GM12878 (cell line): ENCODE data around the gene LRRC3C. TPM values are rescaled to one million over a fixed set of nuclear protein-coding genes. Genes with fewer than 3 reads are reported as not detected.

Experiments
- ATAC-seq: fragments of 200-7000 bp; cut with Tn5 transposase; 3 replicates; pipeline ENCODE4 v1.9.1; 2020; ENCODE audit warnings: mild to moderate bottlenecking, moderate library complexity
- BruUV-seq: library from RNA; stranded (reverse); fragments of 400-500 nt; replicated peaks from 2 replicates; lab custom pipeline; 2021; lab: Mats Ljungman, UMichigan
- CTCF ChIA-PET: fragments of 300-600 bp; sonication (Branson Sonifier 250); formaldehyde crosslinking; extraction: SDS; loops from one replicate; lab custom pipeline; 2021; ENCODE audit warnings: inconsistent platforms; lab: Yijun Ruan, JAX
- POLR2A ChIA-PET: fragments of 350-600 bp; formaldehyde crosslinking; extraction: SDS; loops from one replicate; lab custom pipeline; 2021; ENCODE audit warnings: inconsistent platforms; lab: Charles Lee
- RAD21 ChIA-PET: fragments of 300-600 bp; sonication (Branson Sonifier 250); formaldehyde crosslinking; loops from one replicate; lab custom pipeline; 2023; ENCODE audit warnings: antibody characterized with exemption; ENCODE audit not compliant: unreplicated experiment; lab: Charles Lee
- SMC1A ChIA-PET: fragments of 300-600 bp; sonication (Branson Sonifier 250); formaldehyde crosslinking; loops from one replicate; lab custom pipeline; 2023; ENCODE audit not compliant: unreplicated experiment, uncharacterized antibody; lab: Charles Lee
- DNase-seq: peaks from one replicate; pipeline ENCODE4 v3.0.0-alpha.2; 2011; ENCODE audit warnings: low read depth, low spot score
- FAIRE-seq: peaks from 3 replicates; lab custom pipeline; 2011; peaks lifted over from hg19 to GRCh38; lab: Jason Lieb, UNC
- H2AFZ ChIP-seq: 2 replicates; pipeline ENCODE4 v1.6.0; 2011; ENCODE audit warnings: low read depth, low read length, control low read depth; ENCODE audit not compliant: control insufficient read depth
- H3K27ac ChIP-seq: 2 replicates; pipeline ENCODE4 v1.5.1; 2011; ENCODE audit warnings: control low read depth; ENCODE audit not compliant: control insufficient read depth, insufficient read depth
- H3K27me3 ChIP-seq, 2 experiments: replicated peaks in 1 of 2; 2 replicates each; pipeline versions ENCODE4 v1.6.0 to v1.6.1; 2011; ENCODE audit warnings: low read length in 1 of 2; ENCODE audit not compliant: control insufficient read depth in 2 of 2, insufficient read depth in 2 of 2
- H3K36me3 ChIP-seq, 2 experiments: 2 replicates each; pipeline ENCODE4 v1.5.1; 2011; ENCODE audit warnings: low read length in 1 of 2; ENCODE audit not compliant: control insufficient read depth in 2 of 2, insufficient read depth in 2 of 2
- H3K4me1 ChIP-seq: 2 replicates; pipeline ENCODE4 v1.6.1; 2011; ENCODE audit warnings: mild to moderate bottlenecking, low read length, moderate library complexity, mixed read lengths; ENCODE audit not compliant: control insufficient read depth, insufficient read depth
- H3K4me2 ChIP-seq: 2 replicates; pipeline ENCODE4 v1.6.0; 2011; ENCODE audit warnings: control low read depth; ENCODE audit not compliant: control insufficient read depth, insufficient read depth
- H3K4me3 ChIP-seq: fragments of 200-600 bp; sonication (generic); 2 replicates; pipeline ENCODE4 v1.5.1; 2016
- H3K79me2 ChIP-seq: 2 replicates; pipeline ENCODE4 v1.6.0; 2011; ENCODE audit warnings: low read length; ENCODE audit not compliant: control insufficient read depth, insufficient read depth
- H3K9ac ChIP-seq: 2 replicates; pipeline ENCODE4 v1.8.0; 2011; ENCODE audit warnings: low read length, control low read depth, mixed read lengths; ENCODE audit not compliant: control insufficient read depth, insufficient read depth
- H3K9me3 ChIP-seq: replicated peaks from 3 replicates; pipeline ENCODE4 v1.5.1; 2011; ENCODE audit warnings: mild to moderate bottlenecking, low read length; ENCODE audit not compliant: control insufficient read depth, insufficient read depth
- H4K20me1 ChIP-seq: 2 replicates; pipeline ENCODE4 v1.6.0; 2011; ENCODE audit not compliant: control insufficient read depth, insufficient read depth
- BMI1 ChIP-seq: fragments of 450-650 bp; IDR thresholded peaks from 2 replicates; pipeline ENCODE4 v1.6.1; 2016; ENCODE audit warnings: mild to moderate bottlenecking, moderate library complexity, borderline replicate concordance
- CEBPB ChIP-seq, 2 experiments: fragments of 150-350 bp in 1 of 2; IDR thresholded peaks; 2 replicates each; pipeline ENCODE4 v1.6.1; 2012 to 2014; ENCODE audit warnings: low read depth in 2 of 2, low read length in 2 of 2, borderline replicate concordance in 1 of 2, inconsistent platforms in 1 of 2
- CHD4 ChIP-seq: fragments of 200-600 bp; sonication (generic); IDR thresholded peaks from 2 replicates; pipeline ENCODE4 v1.6.1; 2016; ENCODE audit warnings: mild to moderate bottlenecking
- EZH2 ChIP-seq: IDR thresholded peaks from 2 replicates; pipeline ENCODE4 v1.6.1; 2012; ENCODE audit warnings: low read depth, mild to moderate bottlenecking, control low read depth, inconsistent platforms, low read length, borderline replicate concordance; ENCODE audit not compliant: control insufficient read depth
- JUNB ChIP-seq: IDR thresholded peaks from 2 replicates; pipeline ENCODE4 v1.6.1; 2016; ENCODE audit warnings: antibody characterized with exemption, mild to moderate bottlenecking
- MEF2A ChIP-seq: IDR thresholded peaks from 2 replicates; pipeline ENCODE4 v1.6.1; 2011; ENCODE audit warnings: low read depth, mild to moderate bottlenecking, low read length, moderate library complexity; ENCODE audit not compliant: insufficient read depth
- MYC ChIP-seq: IDR thresholded peaks from 2 replicates; pipeline ENCODE4 v1.6.1; 2011; ENCODE audit warnings: mild to moderate bottlenecking, low read length, moderate library complexity, inconsistent platforms; ENCODE audit not compliant: insufficient read depth, insufficient replicate concordance, insufficient read length, severe bottlenecking
- NFIC ChIP-seq: IDR thresholded peaks from 2 replicates; pipeline ENCODE4 v1.6.1; 2012; ENCODE audit warnings: low read depth, mild to moderate bottlenecking, inconsistent platforms, low read length, moderate library complexity
- NR2C1 ChIP-seq: fragments of 450-650 bp; IDR thresholded peaks from 2 replicates; pipeline ENCODE4 v1.6.1; 2017; ENCODE audit warnings: antibody characterized with exemption, mild to moderate bottlenecking, moderate library complexity
- POLR2AphosphoS5 ChIP-seq: IDR thresholded peaks from 2 replicates; pipeline ENCODE4 v1.6.1; 2011; ENCODE audit warnings: mild to moderate bottlenecking, low read length, inconsistent platforms
- RB1 ChIP-seq: fragments of 450-650 bp; formaldehyde crosslinking; IDR thresholded peaks from 2 replicates; pipeline ENCODE4 v1.6.1; 2017; ENCODE audit warnings: mild to moderate bottlenecking, borderline replicate concordance
- RBBP5 ChIP-seq: fragments of 200-600 bp; sonication (generic); conservative IDR thresholded peaks from 2 replicates; pipeline ENCODE4 v1.6.1; 2016
- RELA ChIP-seq: fragments of 450-650 bp; IDR thresholded peaks from 2 replicates; pipeline ENCODE4 v1.8.0; 2014; ENCODE audit warnings: borderline replicate concordance; ENCODE audit not compliant: partially characterized antibody
- SMAD1 ChIP-seq: fragments of 450-650 bp; IDR thresholded peaks from 2 replicates; pipeline ENCODE4 v1.6.1; 2018; ENCODE audit warnings: mild to moderate bottlenecking, low read depth; ENCODE audit not compliant: partially characterized antibody
- SMC3 ChIP-seq: IDR thresholded peaks from 2 replicates; pipeline ENCODE4 v1.6.1; 2011; ENCODE audit warnings: low read length, improper control_type of control experiment, borderline replicate concordance
- SRF ChIP-seq, 2 experiments: IDR thresholded peaks; 2 replicates each; pipeline ENCODE4 v1.6.1; 2011; ENCODE audit warnings: low read depth in 2 of 2, low read length in 2 of 2, mild to moderate bottlenecking in 1 of 2, moderate library complexity in 1 of 2
- TCF7 ChIP-seq: IDR thresholded peaks from 2 replicates; pipeline ENCODE4 v1.6.1; 2014; ENCODE audit warnings: antibody characterized with exemption, borderline replicate concordance
- YY1 ChIP-seq: IDR thresholded peaks from 2 replicates; pipeline ENCODE4 v1.6.1; 2011; ENCODE audit warnings: low read depth, mild to moderate bottlenecking, low read length
- ZNF24 ChIP-seq: fragments of 450-650 bp; IDR thresholded peaks from 2 replicates; pipeline ENCODE4 v1.6.1; 2017; ENCODE audit warnings: antibody characterized with exemption, mild to moderate bottlenecking
- ZZZ3 ChIP-seq: IDR thresholded peaks from 2 replicates; pipeline ENCODE4 v1.6.1; 2011; ENCODE audit warnings: low read depth; ENCODE audit not compliant: control insufficient read depth, insufficient read length
- WGBS: methylation state at CpG from one replicate; pipeline ENCODE4 v1.1.6; 2016; ENCODE audit warnings: low lambda C conversion rate; ENCODE audit not compliant: insufficient replicate concordance, insufficient coverage; ENCODE audit errors: missing lambda C conversion rate; 5-methylcytosine and 5-hydroxymethylcytosine counted together
- in situ Hi-C: fragments of 300-500 bp; cut with MboI; formaldehyde crosslinking; loops from 9 replicates; pipeline ENCODE4 v1.14.3; 2018; ENCODE audit warnings: mixed read lengths
- intact Hi-C: fragments of 100-400 bp; cut with micrococcal nuclease; formaldehyde crosslinking; loops from one replicate; pipeline ENCODE4 v1.14.2; 2022; ENCODE audit not compliant: unreplicated experiment
- polyA plus RNA-seq, 11 experiments: library from polyadenylated mRNA; depleted of rRNA in 4 of 11; unstranded in 6 of 11; stranded (reverse) in 5 of 11; fragments of >200 nt; fragmentation: Nextera tagmentation in 4 of 11; fragmentation: Illumina TruSeq in 1 of 11; extraction: Ambion mirVana in 4 of 11; extraction: Trizol in 1 of 11; gene quantifications; 1 replicate in 1 of 11; 2 replicates in 10 of 11; pipeline versions ENCODE4 v1.2.1 to v1.2.3, GENCODE V29; 2011 to 2016; ENCODE audit warnings: inconsistent platforms in 2 of 11, missing spikeins in 2 of 11, low read depth in 1 of 11
- total RNA-seq, 4 experiments: library from RNA; depleted of rRNA in 3 of 4; stranded (reverse); fragments of >200 nt in 3 of 4; fragmentation: Illumina TruSeq in 1 of 4; extraction: Trizol in 1 of 4; gene quantifications; 2 replicates each; pipeline versions ENCODE4 v1.2.1 to v1.2.3, GENCODE V29; 2013 to 2021
- TF ChIP-seq, protein P1 (sequence below): IDR thresholded peaks from 2 replicates; pipeline ENCODE4 v1.6.1; 2011; ENCODE audit warnings: low read depth, mild to moderate bottlenecking, low read length, moderate library complexity, borderline replicate concordance; ENCODE audit errors: extremely low read depth
- TF ChIP-seq, protein P2 (sequence below): IDR thresholded peaks from 2 replicates; pipeline ENCODE4 v1.6.1; 2012; ENCODE audit warnings: mild to moderate bottlenecking, low read depth, low read length

Gene LRRC3C
- total and polyA plus RNA-seq, 10 of the 15 experiments (the other 5 are each of a cell fraction or from before 2014, with no cell fraction given): not detected

GRCh38 chr17:39972271-39972670, 44.7 kb downstream of the LRRC3C start (continued):
- TF ChIP-seq, protein P1, sequence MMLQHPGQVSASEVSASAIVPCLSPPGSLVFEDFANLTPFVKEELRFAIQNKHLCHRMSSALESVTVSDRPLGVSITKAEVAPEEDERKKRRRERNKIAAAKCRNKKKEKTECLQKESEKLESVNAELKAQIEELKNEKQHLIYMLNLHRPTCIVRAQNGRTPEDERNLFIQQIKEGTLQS: no peak
- TF ChIP-seq RELA (no peak), RBBP5 (no peak), CEBPB (IDR thresholded peaks at IDR 0.05; ENCODE audit: borderline replicate concordance in 1 of 2, low read depth in 2 of 2, low read length in 2 of 2) (no peak), TCF7 (no peak), YY1 (no peak), NFIC (no peak)
- TF ChIP-seq, protein P2, sequence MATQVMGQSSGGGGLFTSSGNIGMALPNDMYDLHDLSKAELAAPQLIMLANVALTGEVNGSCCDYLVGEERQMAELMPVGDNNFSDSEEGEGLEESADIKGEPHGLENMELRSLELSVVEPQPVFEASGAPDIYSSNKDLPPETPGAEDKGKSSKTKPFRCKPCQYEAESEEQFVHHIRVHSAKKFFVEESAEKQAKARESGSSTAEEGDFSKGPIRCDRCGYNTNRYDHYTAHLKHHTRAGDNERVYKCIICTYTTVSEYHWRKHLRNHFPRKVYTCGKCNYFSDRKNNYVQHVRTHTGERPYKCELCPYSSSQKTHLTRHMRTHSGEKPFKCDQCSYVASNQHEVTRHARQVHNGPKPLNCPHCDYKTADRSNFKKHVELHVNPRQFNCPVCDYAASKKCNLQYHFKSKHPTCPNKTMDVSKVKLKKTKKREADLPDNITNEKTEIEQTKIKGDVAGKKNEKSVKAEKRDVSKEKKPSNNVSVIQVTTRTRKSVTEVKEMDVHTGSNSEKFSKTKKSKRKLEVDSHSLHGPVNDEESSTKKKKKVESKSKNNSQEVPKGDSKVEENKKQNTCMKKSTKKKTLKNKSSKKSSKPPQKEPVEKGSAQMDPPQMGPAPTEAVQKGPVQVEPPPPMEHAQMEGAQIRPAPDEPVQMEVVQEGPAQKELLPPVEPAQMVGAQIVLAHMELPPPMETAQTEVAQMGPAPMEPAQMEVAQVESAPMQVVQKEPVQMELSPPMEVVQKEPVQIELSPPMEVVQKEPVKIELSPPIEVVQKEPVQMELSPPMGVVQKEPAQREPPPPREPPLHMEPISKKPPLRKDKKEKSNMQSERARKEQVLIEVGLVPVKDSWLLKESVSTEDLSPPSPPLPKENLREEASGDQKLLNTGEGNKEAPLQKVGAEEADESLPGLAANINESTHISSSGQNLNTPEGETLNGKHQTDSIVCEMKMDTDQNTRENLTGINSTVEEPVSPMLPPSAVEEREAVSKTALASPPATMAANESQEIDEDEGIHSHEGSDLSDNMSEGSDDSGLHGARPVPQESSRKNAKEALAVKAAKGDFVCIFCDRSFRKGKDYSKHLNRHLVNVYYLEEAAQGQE: no peak

- Histone ChIP-seq H3K36me3 (no peaks in the 10 kb centered on the region), H3K4me1 (no peaks in the 10 kb centered on the region), H3K9me3 (no peaks in the 10 kb centered on the region), H3K27me3 (peaks cover 0 to 4% of the 10 kb centered on the region in 2 experiments; a peak in 2 of 4 replicates), H3K4me2 (no peak overlapping the region), H3K79me2 (no peaks in the 10 kb centered on the region), H4K20me1 (no peaks in the 10 kb centered on the region), H3K27ac (no peak overlapping the region), H2AFZ (no peak overlapping the region), H3K9ac (no peak overlapping the region), H3K4me3 (no peak overlapping the region)
- ATAC-seq: no peak
- TF ChIP-seq NR2C1 (no peak), ZNF24 (no peak), CEBPB (IDR thresholded peaks at IDR 0.05; ENCODE audit: borderline replicate concordance in 1 of 2, low read depth in 2 of 2, low read length in 2 of 2) (no peak), MYC (no peak), MEF2A (no peak), BMI1 (no peak), POLR2AphosphoS5 (no peak), ZZZ3 (no peak), SMAD1 (no peak), SMC3 (no peak), EZH2 (no peak), RB1 (no peak), JUNB (no peak), CHD4 (no peak), SRF (IDR thresholded peaks at IDR 0.05; ENCODE audit: low read depth in 2 of 2, low read length in 2 of 2) (no peak)
- FAIRE-seq: no peak
- in situ Hi-C loops: no loop called here
- intact Hi-C loops: no loop called here
- DNase-seq: no peak
- SMC1A ChIA-PET: interaction anchor here (1.1 kb wide), 1 partner anchor 34 kb away, joined by 4 read pairs; no protein-coding TSS in a partner anchor
- no TSS peak for BruUV-seq
- WGBS: 21% methylated on average over 2 of the region's 2 CpGs
- POLR2A ChIA-PET: interaction anchor here (0.7 kb wide), 1 partner anchor 298 kb away, joined by 3 read pairs; no protein-coding TSS in a partner anchor
- RAD21 ChIA-PET: no interaction called here
- CTCF ChIA-PET: no interaction called here
These were observed 46.0 kb downstream of the LRRC3C start for GRCh38 chr17:39973496-39973895.
